Ovary (tissue), 9 donors: ENCODE results near the gene PHC2. TPM values are rescaled to one million over a fixed set of nuclear protein-coding genes. Genes with fewer than 3 reads are reported as not detected.

Source experiments
- DNase-seq, 5 donors: peaks; one replicate each; pipeline ENCODE4 v3.0.0-alpha.2; 2019 to 2020
- H3K27ac ChIP-seq, 2 donors: fragments of 200-600 bp; one replicate each; pipeline versions ENCODE4 v1.5.1 to v1.8.0; 2019 to 2022
- H3K27me3 ChIP-seq: fragments of 200-600 bp; one replicate; pipeline ENCODE4 v1.8.0; 2022
- H3K36me3 ChIP-seq: fragments of 200-600 bp; sonication (generic); one replicate; pipeline ENCODE4 v1.5.1; 2019
- H3K4me1 ChIP-seq: one replicate; pipeline ENCODE4 v1.8.1; 2013; ENCODE audit warnings: mild to moderate bottlenecking, moderate library complexity; ENCODE audit not compliant: insufficient read depth
- H3K4me3 ChIP-seq: fragments of 200-600 bp; sonication (generic); one replicate; pipeline ENCODE4 v1.5.1; 2017
- H3K9me3 ChIP-seq, 2 donors: fragments of 200-600 bp in 1 of 2; sonication (generic) in 1 of 2; one replicate each; pipeline versions ENCODE4 v1.5.1 to v1.8.1; 2013 to 2019; ENCODE audit warnings: mild to moderate bottlenecking in 1 of 2, moderate library complexity in 1 of 2
- CTCF ChIP-seq, 3 donors: fragments of 450-650 bp in 2 of 3; fragments of 200-600 bp in 1 of 3; IDR thresholded peaks; one replicate each; pipeline versions ENCODE4 v1.5.1 to v1.8.0; 2016 to 2022; ENCODE audit warnings: antibody characterized with exemption in 3 of 3, mild to moderate bottlenecking in 1 of 3
- EP300 ChIP-seq: sonication (generic); formaldehyde crosslinking; IDR thresholded peaks from one replicate; pipeline ENCODE4 v1.6.1; 2017; ENCODE audit warnings: antibody characterized with exemption
- POLR2A ChIP-seq: fragments of 450-650 bp; IDR thresholded peaks from one replicate; pipeline ENCODE4 v1.6.1; 2017; ENCODE audit warnings: antibody characterized with exemption, mild to moderate bottlenecking, moderate library complexity
- WGBS, 3 donors: extraction: QIAGEN DNeasy Blood & Tissue Kit in 1 of 3; methylation state at CpG; one replicate each; pipeline versions ENCODE4 v1.1.5 to v1.1.7; 2013 to 2017; 5-methylcytosine and 5-hydroxymethylcytosine counted together
- intact Hi-C, 4 donors: fragments of 100-400 bp; cut with DNase I; formaldehyde crosslinking; loops; one replicate each; pipeline versions ENCODE4 v1.11.0 to v1.15.1; 2022 to 2023
- polyA plus RNA-seq, 2 donors: library from polyadenylated mRNA; stranded (reverse); fragments of 200-250 nt in 1 of 2; fragments of 350-450 nt in 1 of 2; fragmentation: Illumina TruSeq in 1 of 2; extraction: RNeasy Lipid Tissue Mini Kit (QIAGEN cat#74804) in 1 of 2; gene quantifications; one replicate each; pipeline ENCODE4 v1.2.3, GENCODE V29; 2013 to 2014
- total RNA-seq, 7 donors: library from RNA; depleted of rRNA in 2 of 7; stranded (reverse); fragments of >200 nt in 2 of 7; fragmentation: NEBNext Ultra II Directional in 3 of 7; extraction: Animal tissue kit (Norgen Biotek cat#: 25700) in 3 of 7; gene quantifications; one replicate each; pipeline versions ENCODE4 v1.1.0 to v1.2.4, GENCODE V29; 2016 to 2023
- donor health status: DM: no; HTN: no; CAD: no; lungs with moderate emphysema.
- donor health status: DM: no; HTN: no; CAD: no.
- donor health status: Bipolar disorder and iron deficiency.
- donor health status: DM: yes; HTN: yes; CAD: no.
- donor health status: DM: no; HTN: no; CAD: no.
- donor health status: DM: yes; HTN: yes; CAD: no.

The PHC2 gene
- total and polyA plus RNA-seq, 9 donors, result 52.3 to 101 (median 85.5) TPM

- no peaks in the 10 kb centered on the region for H3K4me1 ChIP-seq
- TF ChIP-seq POLR2A, result no peak
- TF ChIP-seq EP300, result no peak
- TF ChIP-seq CTCF (IDR thresholded peaks at IDR 0.05), result no peak
- intact Hi-C loops, result no loop called here
- DNase-seq, result no peak
- no peak overlapping the region for H3K27ac ChIP-seq
- H3K9me3 ChIP-seq, result no peaks in the 10 kb centered on the region
- 74 to 84% (median 79%) methylated on average over 3 of the region's 3 CpGs for WGBS, 3 donors
- no peak overlapping the region for H3K4me3 ChIP-seq
- H3K27me3 ChIP-seq, result no peaks in the 10 kb centered on the region
- no peaks in the 10 kb centered on the region for H3K36me3 ChIP-seq
Measured at GRCh38 chr1:33446590-33446989, 15.7 kb upstream of the PHC2 start.

- DNase-seq, result no peak
- no peak overlapping the region for H3K4me3 ChIP-seq
- no peak for TF ChIP-seq EP300
- intact Hi-C loops, result no loop called here
- no peaks in the 10 kb centered on the region for H3K9me3 ChIP-seq
- no peaks in the 10 kb centered on the region for H3K4me1 ChIP-seq
- H3K36me3 ChIP-seq, result no peaks in the 10 kb centered on the region
- 87 to 93% (median 92%) methylated on average over 6 of the region's 6 CpGs for WGBS, 3 donors
- H3K27ac ChIP-seq, result no peak overlapping the region
- no peaks in the 10 kb centered on the region for H3K27me3 ChIP-seq
Measured at GRCh38 chr1:33445108-33445507, 14.2 kb upstream of the PHC2 start.

GRCh38 chr1:33443705-33444180 lies 12.8 kb upstream of the PHC2 start:
- intact Hi-C loops, result no loop called here
- Histone ChIP-seq H3K36me3 (no peaks in the 10 kb centered on the region), H3K4me3 (no peak overlapping the region), H3K9me3 (no peaks in the 10 kb centered on the region), H3K27ac (no peak overlapping the region), H3K27me3 (no peaks in the 10 kb centered on the region), H3K4me1 (no peaks in the 10 kb centered on the region)
- TF ChIP-seq POLR2A (no peak), CTCF (IDR thresholded peaks at IDR 0.05) (no peak), EP300 (no peak)
- WGBS, 3 donors, result 44 to 60% (median 59%) methylated on average over 6 of the region's 6 CpGs
- no peak for DNase-seq

GRCh38 chr1:33443080-33443704 lies 12.3 kb upstream of the PHC2 start:
- no peak for TF ChIP-seq POLR2A
- TF ChIP-seq CTCF (IDR thresholded peaks at IDR 0.05), result no peak
- intact Hi-C loops, result no loop called here
- Histone ChIP-seq H3K4me1 (no peaks in the 10 kb centered on the region), H3K27me3 (no peaks in the 10 kb centered on the region), H3K9me3 (no peaks in the 10 kb centered on the region), H3K27ac (no peak overlapping the region), H3K4me3 (no peak overlapping the region), H3K36me3 (no peaks in the 10 kb centered on the region)
- 39 to 49% (median 41%) methylated on average over 4 of the region's 4 CpGs for WGBS, 3 donors
- no peak for DNase-seq

- no peak for DNase-seq
- intact Hi-C loops, result no loop called here
- WGBS, 3 donors, result 78 to 89% (median 85%) methylated on average over 1 of the region's 1 CpG
- Histone ChIP-seq H3K4me1 (no peaks in the 10 kb centered on the region), H3K27me3 (no peaks in the 10 kb centered on the region), H3K9me3 (no peaks in the 10 kb centered on the region), H3K4me3 (no peak overlapping the region), H3K27ac (no peak overlapping the region), H3K36me3 (no peaks in the 10 kb centered on the region)
- TF ChIP-seq POLR2A (no peak), EP300 (no peak), CTCF (IDR thresholded peaks at IDR 0.05) (no peak)
Measured at GRCh38 chr1:33442141-33442540, 11.2 kb upstream of the PHC2 start.
